Loucy (cell line): ENCODE measurements around the gene CCDC63.

Experiments
- EZH2phosphoT487 ChIP-seq: fragments of 200-600 bp; IDR thresholded peaks from 2 replicates; pipeline ENCODE4 v1.6.1; 2018; ENCODE audit warnings: antibody characterized with exemption, mild to moderate bottlenecking, moderate library complexity, borderline replicate concordance
- TF ChIP-seq, protein P1 (sequence below): fragments of 200-600 bp; sonication (generic); conservative IDR thresholded peaks from 2 replicates; pipeline ENCODE4 v1.5.1; 2014; ENCODE audit warnings: mild to moderate bottlenecking, antibody characterized with exemption, low read length

- TF ChIP-seq, protein P1, sequence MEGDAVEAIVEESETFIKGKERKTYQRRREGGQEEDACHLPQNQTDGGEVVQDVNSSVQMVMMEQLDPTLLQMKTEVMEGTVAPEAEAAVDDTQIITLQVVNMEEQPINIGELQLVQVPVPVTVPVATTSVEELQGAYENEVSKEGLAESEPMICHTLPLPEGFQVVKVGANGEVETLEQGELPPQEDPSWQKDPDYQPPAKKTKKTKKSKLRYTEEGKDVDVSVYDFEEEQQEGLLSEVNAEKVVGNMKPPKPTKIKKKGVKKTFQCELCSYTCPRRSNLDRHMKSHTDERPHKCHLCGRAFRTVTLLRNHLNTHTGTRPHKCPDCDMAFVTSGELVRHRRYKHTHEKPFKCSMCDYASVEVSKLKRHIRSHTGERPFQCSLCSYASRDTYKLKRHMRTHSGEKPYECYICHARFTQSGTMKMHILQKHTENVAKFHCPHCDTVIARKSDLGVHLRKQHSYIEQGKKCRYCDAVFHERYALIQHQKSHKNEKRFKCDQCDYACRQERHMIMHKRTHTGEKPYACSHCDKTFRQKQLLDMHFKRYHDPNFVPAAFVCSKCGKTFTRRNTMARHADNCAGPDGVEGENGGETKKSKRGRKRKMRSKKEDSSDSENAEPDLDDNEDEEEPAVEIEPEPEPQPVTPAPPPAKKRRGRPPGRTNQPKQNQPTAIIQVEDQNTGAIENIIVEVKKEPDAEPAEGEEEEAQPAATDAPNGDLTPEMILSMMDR: no peak
- no peak for TF ChIP-seq EZH2phosphoT487
Observed at GRCh38 chr12:110872100-110872499, 25.3 kb downstream of the CCDC63 start.
